ENCODE measurements around the gene IL6ST.
A peak's percentile ranks its signal among the peaks of the same experiment; 100 is the strongest.
"Not testable (repeated sequence)": the region's sequence is repeated elsewhere in the genome, so short reads cannot be mapped to it uniquely, and the experiment has no call there.

IL6ST gene

DNA sequence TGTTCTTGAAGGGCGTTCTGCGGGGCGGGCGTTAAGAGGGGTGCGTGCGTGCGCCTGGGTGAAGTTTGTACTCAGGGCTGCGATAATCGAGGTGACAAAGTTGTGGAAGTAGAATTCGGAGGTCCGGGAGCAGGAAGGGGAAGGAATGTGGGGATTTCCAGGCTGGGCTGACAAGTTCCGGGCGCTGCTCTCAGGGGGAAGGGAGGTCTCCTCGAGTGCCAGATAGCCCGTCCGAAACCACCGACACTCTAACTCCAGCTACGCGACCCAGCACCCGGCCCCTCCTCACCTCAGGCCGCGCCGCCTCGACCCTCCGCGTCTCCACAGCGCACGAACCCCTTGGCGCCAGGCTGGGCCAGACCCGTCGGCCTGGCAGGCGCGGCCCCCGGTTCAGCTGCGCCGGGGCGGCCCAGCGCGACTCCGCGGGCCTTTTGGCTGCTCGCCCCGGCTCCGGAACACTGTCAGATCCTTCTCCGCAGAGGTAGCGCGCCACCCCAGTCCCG lies at the start of gene IL6ST:
Gene IL6ST, minus strand, starts transcription at position 469 of the 503 bp plus-strand sequence. CDS start 18,685 bp downstream, outside the sequence.
- DNase-seq, result peak; percentile 79

GRCh38 chr5:56039985-56040384 lies 45.2 kb upstream of the IL6ST start:
- no peak for DNase-seq

- not testable (repeated sequence) for DNase-seq
These were observed 43.4 kb upstream of the IL6ST start for GRCh38 chr5:56038206-56038605.

- no peak for DNase-seq
These were observed 42.8 kb upstream of the IL6ST start for GRCh38 chr5:56037531-56038010.

DNA sequence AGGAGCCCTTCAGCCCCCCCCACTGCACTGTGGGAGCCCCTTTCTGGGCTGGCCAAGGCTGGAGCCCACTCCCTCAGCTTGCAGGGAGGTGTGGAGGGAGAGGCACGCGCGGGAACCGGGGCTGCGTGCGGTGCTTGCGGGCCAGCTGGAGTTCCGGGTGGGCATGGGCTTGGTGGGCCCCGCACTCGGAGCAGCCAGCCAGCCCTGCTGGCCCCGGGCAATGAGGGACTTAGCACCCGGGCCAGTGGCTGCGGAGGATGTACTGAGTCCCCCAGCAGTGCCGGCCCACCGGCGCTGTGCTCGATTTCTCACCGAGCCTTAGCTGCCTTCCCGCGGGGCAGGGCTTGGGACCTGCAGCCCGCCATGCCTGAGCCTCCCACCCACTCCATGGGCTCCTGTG lies 40.6 kb upstream of the IL6ST start:
- not testable (repeated sequence) for DNase-seq

DNA sequence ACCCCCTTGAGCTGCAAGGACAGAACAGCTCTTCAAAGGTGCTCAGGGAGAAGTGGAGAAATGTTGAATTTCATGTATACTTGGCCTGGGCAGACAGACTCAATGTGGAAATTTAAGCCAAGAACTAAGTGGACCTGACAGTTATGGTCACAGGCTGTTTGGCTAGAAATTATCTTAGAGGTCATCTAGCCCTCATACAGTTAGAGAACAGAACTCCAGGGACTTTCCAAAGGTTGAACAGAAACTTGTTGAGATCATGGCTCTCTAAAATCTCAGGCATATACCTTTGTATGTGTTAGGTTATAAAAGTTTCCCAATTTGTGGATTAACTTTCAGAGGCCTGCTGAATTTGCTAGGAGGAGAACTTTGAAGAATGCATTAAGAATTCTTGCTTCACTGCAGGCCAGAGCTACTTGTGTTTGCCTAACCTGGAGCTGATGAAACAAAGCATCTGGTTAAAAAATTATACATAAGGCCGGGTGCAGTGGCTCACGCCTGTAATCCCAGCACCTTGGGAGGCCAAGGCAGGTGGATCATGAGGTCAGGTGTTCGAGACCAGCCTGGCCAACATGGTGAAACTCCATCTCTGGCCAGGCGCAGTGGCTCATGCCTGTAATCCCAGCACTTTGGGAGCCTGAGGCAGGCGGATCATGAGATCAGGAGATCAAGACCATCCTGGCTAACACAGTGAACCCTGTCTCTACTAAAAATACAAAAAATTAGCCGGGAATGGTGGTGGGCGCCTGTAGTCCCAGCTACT lies 35.3 kb upstream of the IL6ST start:
- not testable (repeated sequence) for DNase-seq

- no peak for DNase-seq
These were observed 34.7 kb upstream of the IL6ST start for GRCh38 chr5:56029457-56029856.

DNA sequence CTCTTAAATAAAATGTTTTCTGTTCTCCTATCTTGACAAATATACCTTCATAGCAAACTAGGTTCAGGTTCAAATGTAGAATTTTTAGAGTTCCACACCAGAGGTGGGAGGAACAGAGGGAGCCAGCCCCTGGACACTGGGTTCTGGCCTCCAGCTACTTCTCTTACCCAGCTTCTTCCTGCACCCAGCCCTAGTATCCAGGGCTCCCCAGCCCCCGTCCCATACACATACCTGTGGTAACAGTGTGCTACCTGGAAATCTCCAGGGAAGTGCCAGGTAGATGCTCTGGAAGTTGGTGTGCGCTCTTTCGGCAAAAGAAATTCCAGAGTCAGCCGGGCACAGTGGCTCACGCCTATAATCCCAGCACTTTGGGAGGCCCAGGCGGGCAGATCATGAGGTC lies 33.9 kb upstream of the IL6ST start:
- DNase-seq, result no peak

- no peak for DNase-seq
These were observed 32.1 kb upstream of the IL6ST start for GRCh38 chr5:56026863-56027300.

- no peak for DNase-seq
These were observed 30.6 kb upstream of the IL6ST start for GRCh38 chr5:56025151-56025885.

GRCh38 chr5:56024810-56025150 lies 30.0 kb upstream of the IL6ST start:
- no peak for DNase-seq

DNA sequence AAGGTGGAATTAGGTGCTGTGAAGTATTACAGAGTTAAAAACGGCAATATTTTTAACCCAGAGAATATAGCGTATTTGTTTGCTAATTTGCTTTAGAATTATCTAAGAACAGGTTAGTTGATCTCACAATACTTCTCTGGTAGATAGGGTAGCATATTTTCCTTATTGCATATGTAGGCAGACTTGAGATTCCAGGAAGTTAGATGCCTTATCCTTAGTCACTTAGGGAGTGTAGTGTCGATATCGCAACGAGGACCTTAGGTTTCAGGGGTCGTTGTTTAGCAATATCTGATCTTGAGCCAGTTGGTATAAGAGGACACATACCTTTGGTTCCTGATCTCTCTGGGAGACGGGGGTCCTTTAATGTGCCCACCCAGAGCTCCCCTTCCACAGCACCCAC lies 28.5 kb upstream of the IL6ST start:
- DNase-seq, result no peak

DNA sequence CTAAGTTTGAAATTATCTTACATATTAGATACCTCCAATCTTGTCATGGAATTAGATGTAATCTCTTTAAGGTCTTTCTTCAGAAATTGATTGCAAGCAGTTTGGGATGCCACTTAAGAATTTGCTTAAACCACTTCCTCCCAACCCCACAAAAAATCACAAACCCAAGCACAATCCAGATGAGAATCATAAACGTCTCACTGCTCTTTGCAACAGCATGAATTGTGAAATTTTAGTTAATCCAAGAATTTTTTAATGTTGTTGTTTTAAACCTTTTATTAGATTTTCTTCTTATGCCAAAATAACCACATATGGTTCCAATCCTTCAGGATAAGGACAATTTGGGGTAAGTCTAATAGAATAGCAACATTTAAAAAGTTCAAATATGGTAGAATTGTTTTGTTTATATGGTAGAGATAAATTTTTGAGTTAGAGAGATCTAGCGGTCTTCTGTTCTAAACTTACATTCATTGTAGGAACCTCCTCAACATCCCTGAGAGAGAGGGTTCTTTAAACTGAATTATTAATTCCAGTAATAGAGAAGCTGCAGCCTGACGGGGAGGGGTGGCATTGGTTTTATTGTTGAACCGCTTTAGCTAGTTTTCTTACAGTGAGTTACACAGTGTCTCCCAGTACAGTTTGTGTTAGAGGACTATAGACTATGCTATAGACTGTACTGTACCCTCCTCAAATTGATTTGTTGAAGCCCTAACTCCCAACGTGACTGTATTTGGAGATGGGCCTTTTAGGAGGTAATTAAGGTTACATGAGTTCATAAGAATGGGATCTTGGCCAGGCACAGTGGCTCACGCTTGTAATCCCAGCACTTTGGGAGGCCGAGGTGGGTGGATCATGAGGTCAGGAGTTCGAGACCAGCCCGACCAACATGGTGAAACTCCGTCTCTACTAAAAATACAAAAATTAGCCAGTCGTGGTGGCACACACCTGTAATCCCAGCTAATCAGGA lies 24.8 kb upstream of the IL6ST start:
- no peak for DNase-seq

DNA sequence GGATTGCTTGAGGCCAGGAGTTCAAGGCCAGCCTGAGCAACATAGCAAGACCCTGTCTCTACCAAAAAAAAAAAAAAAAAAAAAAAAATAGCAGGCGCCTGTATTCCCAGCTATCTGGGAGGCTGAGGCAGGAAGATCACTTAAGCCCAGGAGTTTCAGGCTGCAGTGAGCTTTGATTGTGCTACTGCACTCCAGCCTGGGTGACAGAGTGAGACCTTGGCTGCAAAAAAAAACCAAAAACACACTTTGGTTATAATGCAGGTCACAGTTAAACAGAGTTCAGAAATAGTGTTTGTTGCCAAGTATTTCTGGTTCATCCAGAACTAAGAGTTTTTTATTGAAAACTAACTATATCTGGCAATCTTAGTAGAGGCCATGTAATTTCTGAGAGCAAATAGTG lies 24.1 kb upstream of the IL6ST start:
- DNase-seq, result no peak

GRCh38 chr5:56014701-56015100 lies 19.9 kb upstream of the IL6ST start:
- not testable (repeated sequence) for DNase-seq

DNA sequence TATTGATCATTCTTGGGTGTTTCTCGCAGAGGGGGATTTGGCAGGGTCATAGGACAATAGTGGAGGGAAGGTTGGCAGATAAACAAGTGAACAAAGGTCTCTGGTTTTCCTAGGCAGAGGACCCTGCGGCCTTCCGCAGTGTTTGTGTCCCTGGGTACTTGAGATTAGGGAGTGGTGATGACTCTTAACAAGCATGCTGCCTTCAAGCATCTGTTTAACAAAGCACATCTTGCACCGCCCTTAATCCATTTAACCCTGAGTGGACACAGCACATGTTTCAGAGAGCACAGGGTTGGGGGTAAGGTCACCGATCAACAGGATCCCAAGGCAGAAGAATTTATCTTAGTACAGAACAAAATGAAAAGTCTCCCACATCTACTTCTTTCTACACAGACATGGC lies 19.2 kb upstream of the IL6ST start:
- not testable (repeated sequence) for DNase-seq

DNA sequence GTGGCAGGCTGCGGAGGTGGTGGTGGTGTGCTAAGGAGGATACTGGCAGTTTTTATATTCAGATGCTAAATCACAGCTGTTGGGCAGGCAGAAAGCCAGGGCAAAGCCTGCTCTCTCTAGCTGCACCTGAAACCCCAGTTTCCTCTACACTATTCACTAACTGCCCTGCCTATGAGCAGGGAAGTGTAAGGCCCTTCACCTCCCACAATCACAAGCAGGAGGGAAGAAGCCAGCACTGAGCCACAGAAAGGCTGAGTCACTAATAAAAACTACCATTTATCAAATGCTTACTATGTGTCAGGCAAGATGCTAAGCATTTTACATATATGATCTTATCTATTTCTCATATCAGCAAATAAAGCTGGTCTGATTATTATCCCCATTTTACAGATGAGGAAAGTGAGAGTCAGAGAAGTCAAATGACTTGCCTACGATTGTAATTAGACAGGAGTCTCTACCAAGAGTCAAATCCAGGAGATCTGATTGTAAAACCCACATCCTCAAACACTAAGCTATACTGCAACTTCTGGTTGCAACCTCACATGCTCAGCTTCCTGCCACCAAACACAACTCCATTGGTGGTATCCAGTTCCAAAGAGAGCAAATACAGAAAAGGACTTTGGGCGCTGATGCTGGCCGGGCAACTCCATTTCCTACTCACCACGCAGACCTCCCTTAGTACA lies 17.7 kb upstream of the IL6ST start:
- peak; percentile 32 for DNase-seq

- no peak for DNase-seq
These were observed 17.1 kb upstream of the IL6ST start for GRCh38 chr5:56011835-56012234.

DNA sequence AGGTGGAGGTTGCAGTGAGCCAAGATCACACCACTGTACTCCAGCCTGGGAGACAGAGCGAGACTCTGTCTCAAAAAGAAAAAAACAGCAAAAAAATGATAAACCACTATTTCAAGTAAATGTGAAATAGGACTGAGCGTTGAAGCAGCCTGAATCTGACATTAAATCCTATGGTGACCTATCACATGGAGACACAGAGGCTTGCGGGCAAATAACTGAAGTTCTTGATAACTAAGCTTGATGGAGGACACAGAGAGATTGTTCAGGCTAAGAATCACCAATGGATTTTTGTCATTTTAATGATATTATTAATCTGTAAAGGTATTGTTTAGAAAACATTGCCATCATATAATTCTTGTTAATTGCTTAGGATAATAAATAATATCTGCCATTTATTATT lies 15.7 kb upstream of the IL6ST start:
- DNase-seq, result no peak

GRCh38 chr5:56006600-56006999 lies 11.8 kb upstream of the IL6ST start:
- DNase-seq, result no peak

GRCh38 chr5:56006094-56006493 lies 11.3 kb upstream of the IL6ST start:
- DNase-seq, result no peak

- DNase-seq, result no peak
These were observed 10.1 kb upstream of the IL6ST start for GRCh38 chr5:56004874-56005273.
